ENCODE measurements around the gene SPATA31C2.
"Not testable (repeated sequence)": the region's sequence is repeated elsewhere in the genome, so short reads cannot be mapped to it uniquely, and the experiment has no call there.

SPATA31C2 gene

GRCh38 chr9:88127700-88128300, 10.5 kb downstream of the SPATA31C2 start:
- not testable (repeated sequence) for DNase-seq (ENCODE audit: low read depth in 3 of 3, low spot score in 1 of 3)

GRCh38 chr9:88123413-88123812, 14.9 kb downstream of the SPATA31C2 start:
- not testable (repeated sequence) for DNase-seq (ENCODE audit: low read depth in 3 of 3, low spot score in 1 of 3)

GRCh38 chr9:88118121-88118520, 20.2 kb downstream of the SPATA31C2 start:
- not testable (repeated sequence) for DNase-seq (ENCODE audit: low read depth in 3 of 3, low spot score in 1 of 3)

GRCh38 chr9:88114968-88115612, 23.2 kb downstream of the SPATA31C2 start:
- DNase-seq (ENCODE audit: low read depth in 3 of 3, low spot score in 1 of 3), result not testable (repeated sequence)

- not testable (repeated sequence) for DNase-seq (ENCODE audit: low read depth in 3 of 3, low spot score in 1 of 3)
Measured at GRCh38 chr9:88114283-88114967, 23.9 kb downstream of the SPATA31C2 start.

GRCh38 chr9:88113156-88114130, 24.8 kb downstream of the SPATA31C2 start:
- DNase-seq (ENCODE audit: low read depth in 3 of 3, low spot score in 1 of 3), result not testable (repeated sequence)

- DNase-seq (ENCODE audit: low read depth in 3 of 3, low spot score in 1 of 3), result no peak
Measured at GRCh38 chr9:88110026-88110425, 28.2 kb downstream of the SPATA31C2 start.

GRCh38 chr9:88108779-88109178, 29.5 kb downstream of the SPATA31C2 start:
- no peak for DNase-seq (ENCODE audit: low read depth in 3 of 3, low spot score in 1 of 3)

- DNase-seq (ENCODE audit: low read depth in 3 of 3, low spot score in 1 of 3), result no peak
Measured at GRCh38 chr9:88106492-88106891, 31.8 kb downstream of the SPATA31C2 start.

- no peak for DNase-seq (ENCODE audit: low read depth in 3 of 3, low spot score in 1 of 3)
Measured at GRCh38 chr9:88092797-88093331, 45.4 kb downstream of the SPATA31C2 start.

- DNase-seq (ENCODE audit: low read depth in 3 of 3, low spot score in 1 of 3), result no peak
Measured at GRCh38 chr9:88090151-88090581, 48.1 kb downstream of the SPATA31C2 start.

GRCh38 chr9:88087906-88088305, 50.4 kb downstream of the SPATA31C2 start:
- DNase-seq (ENCODE audit: low read depth in 3 of 3, low spot score in 1 of 3), result no peak

GRCh38 chr9:88085476-88085875, 52.8 kb downstream of the SPATA31C2 start:
- no peak for DNase-seq (ENCODE audit: low read depth in 3 of 3, low spot score in 1 of 3)

GRCh38 chr9:88084357-88085183, 53.7 kb downstream of the SPATA31C2 start:
- no peak for DNase-seq (ENCODE audit: low read depth in 3 of 3, low spot score in 1 of 3)

Measured in stimulated activated CD4-positive, alpha-beta T cell treated with anti-CD3 and anti-CD28 coated beads, TNF-alpha, amount 100 ng/mL, for 1 hour (primary cell).